H9 (cell line): ENCODE measurements around the gene HIRA. TPM values are rescaled to one million over a fixed set of nuclear protein-coding genes. Genes with fewer than 3 reads are reported as not detected.
"Not testable (repeated sequence)": the region's sequence is repeated elsewhere in the genome, so short reads cannot be mapped to it uniquely, and the experiment has no call there.

ENCODE experiments used
- DNase-seq: peaks from one replicate; pipeline ENCODE4 v3.0.0-alpha.2; 2017
- H2AFZ ChIP-seq: one replicate; pipeline ENCODE4 v1.6.1; 2013; ENCODE audit warnings: mild to moderate bottlenecking, low read length, control low read depth, moderate library complexity
- H2AK5ac ChIP-seq: 2 replicates; pipeline ENCODE4 v1.6.1; 2013; ENCODE audit warnings: low read length, control low read depth, mixed read lengths; ENCODE audit not compliant: insufficient read length
- H2BK120ac ChIP-seq: one replicate; pipeline ENCODE4 v1.6.1; 2013; ENCODE audit warnings: low read depth, mild to moderate bottlenecking, low read length, control low read depth, inconsistent platforms; ENCODE audit not compliant: poor library complexity, severe bottlenecking
- H2BK12ac ChIP-seq: 2 replicates; pipeline ENCODE4 v1.6.1; 2013; ENCODE audit warnings: low read length, control low read depth, mixed read lengths, low read depth; ENCODE audit not compliant: insufficient read length
- H2BK15ac ChIP-seq: 2 replicates; pipeline ENCODE4 v1.6.1; 2013; ENCODE audit warnings: low read depth, low read length, control low read depth
- H2BK20ac ChIP-seq: one replicate; pipeline ENCODE4 v1.6.1; 2013; ENCODE audit warnings: low read depth, mild to moderate bottlenecking, low read length, control low read depth, inconsistent platforms; ENCODE audit not compliant: poor library complexity, severe bottlenecking
- H2BK5ac ChIP-seq: 2 replicates; pipeline ENCODE4 v1.6.1; 2013; ENCODE audit warnings: low read length, control low read depth, mixed read lengths; ENCODE audit not compliant: insufficient read length
- H3K14ac ChIP-seq: 2 replicates; pipeline ENCODE4 v1.6.1; 2013; ENCODE audit warnings: low read length, control low read depth; ENCODE audit not compliant: insufficient read depth
- H3K18ac ChIP-seq: 2 replicates; pipeline ENCODE4 v1.6.1; 2013; ENCODE audit warnings: low read depth, mild to moderate bottlenecking, mixed read lengths, low read length, control low read depth; ENCODE audit not compliant: insufficient read length
- H3K23ac ChIP-seq: 2 replicates; pipeline ENCODE4 v1.6.1; 2013; ENCODE audit warnings: low read length, control low read depth, mixed read lengths, low read depth; ENCODE audit not compliant: insufficient read length
- H3K23me2 ChIP-seq: 2 replicates; pipeline ENCODE4 v1.6.1; 2013; ENCODE audit warnings: low read depth, mild to moderate bottlenecking, mixed read lengths, low read length, control low read depth; ENCODE audit not compliant: insufficient read length, poor library complexity, severe bottlenecking
- H3K27ac ChIP-seq: 2 replicates; pipeline ENCODE4 v1.5.1; 2013; ENCODE audit warnings: low read length, control low read depth, mixed read lengths, low read depth; ENCODE audit not compliant: insufficient read length
- H3K27me3 ChIP-seq: 2 replicates; pipeline ENCODE4 v1.6.1; 2013; ENCODE audit warnings: low read length, control low read depth, inconsistent platforms; ENCODE audit not compliant: insufficient read depth
- H3K4ac ChIP-seq: 2 replicates; pipeline ENCODE4 v1.6.1; 2013; ENCODE audit warnings: low read depth, mild to moderate bottlenecking, control low read depth, inconsistent platforms, low read length, moderate library complexity
- H3K4me1 ChIP-seq: 2 replicates; pipeline ENCODE4 v1.6.1; 2013; ENCODE audit warnings: low read length, control low read depth, inconsistent platforms; ENCODE audit not compliant: insufficient read depth
- H3K4me2 ChIP-seq: 2 replicates; pipeline ENCODE4 v1.6.1; 2013; ENCODE audit warnings: low read length, control low read depth, mixed read lengths; ENCODE audit not compliant: insufficient read length, insufficient read depth
- H3K56ac ChIP-seq: 2 replicates; pipeline ENCODE4 v1.6.1; 2013; ENCODE audit warnings: low read depth, mild to moderate bottlenecking, mixed read lengths, low read length, control low read depth; ENCODE audit not compliant: insufficient read length
- H3K79me1 ChIP-seq: 2 replicates; pipeline ENCODE4 v1.6.1; 2013; ENCODE audit warnings: low read depth, mild to moderate bottlenecking, moderate library complexity, low read length, control low read depth, inconsistent platforms; ENCODE audit not compliant: insufficient read depth, poor library complexity, severe bottlenecking
- H3K79me2 ChIP-seq: 2 replicates; pipeline ENCODE4 v1.6.1; 2013; ENCODE audit warnings: low read length, control low read depth, inconsistent platforms; ENCODE audit not compliant: insufficient read depth
- H3K9ac ChIP-seq: 2 replicates; pipeline ENCODE4 v1.6.1; 2013; ENCODE audit warnings: low read length, control low read depth, mixed read lengths; ENCODE audit not compliant: insufficient read length; ENCODE audit errors: extremely low read depth
- H3K9me3 ChIP-seq: one replicate; pipeline ENCODE4 v1.6.1; 2013; ENCODE audit warnings: low read depth, low read length, inconsistent platforms; ENCODE audit not compliant: control insufficient read depth
- H3T11ph ChIP-seq: one replicate; pipeline ENCODE4 v1.6.1; 2013; ENCODE audit warnings: mild to moderate bottlenecking, low read length, control low read depth, inconsistent platforms
- H4K20me1 ChIP-seq: one replicate; pipeline ENCODE4 v1.6.1; 2013; ENCODE audit not compliant: control insufficient read depth, insufficient read length, insufficient read depth
- H4K5ac ChIP-seq: 2 replicates; pipeline ENCODE4 v1.6.1; 2013; ENCODE audit warnings: low read depth, mild to moderate bottlenecking, mixed read lengths, low read length, control low read depth; ENCODE audit not compliant: insufficient read length
- H4K8ac ChIP-seq: replicated peaks from 2 replicates; pipeline ENCODE4 v1.6.1; 2013; ENCODE audit warnings: low read length, control low read depth, mixed read lengths, low read depth; ENCODE audit not compliant: insufficient read length
- H4K91ac ChIP-seq: 2 replicates; pipeline ENCODE4 v1.6.1; 2013; ENCODE audit warnings: low read depth, mild to moderate bottlenecking, moderate library complexity, mixed read lengths, low read length, control low read depth; ENCODE audit not compliant: insufficient read length
- H3K27ac Mint-ChIP-seq, 3 experiments: 2 replicates in 2 of 3; 3 replicates in 1 of 3; pipeline ENCODE4 v1.8.0; 2020 to 2021; ENCODE audit warnings: mixed read lengths in 3 of 3, mild to moderate bottlenecking in 1 of 3, moderate library complexity in 1 of 3
- H3K27me3 Mint-ChIP-seq: 2 replicates; pipeline ENCODE4 v1.8.0; 2021; ENCODE audit warnings: low read depth, mild to moderate bottlenecking, moderate library complexity, mixed read lengths
- H3K36me3 Mint-ChIP-seq, 3 experiments: 2 replicates in 2 of 3; 3 replicates in 1 of 3; pipeline ENCODE4 v1.8.0; 2020 to 2021; ENCODE audit warnings: low read depth in 3 of 3, mixed read lengths in 3 of 3; ENCODE audit not compliant: insufficient read depth in 1 of 3
- H3K4me1 Mint-ChIP-seq, 2 experiments: 2 replicates each; pipeline ENCODE4 v1.8.0; 2020; ENCODE audit warnings: mixed read lengths in 2 of 2
- H3K4me3 Mint-ChIP-seq, 2 experiments: 2 replicates in 1 of 2; 3 replicates in 1 of 2; pipeline ENCODE4 v1.8.0; 2020 to 2021; ENCODE audit warnings: mild to moderate bottlenecking in 2 of 2, mixed read lengths in 2 of 2, moderate library complexity in 1 of 2
- H3K9me3 Mint-ChIP-seq, 2 experiments: 2 replicates in 1 of 2; 3 replicates in 1 of 2; pipeline ENCODE4 v1.8.0; 2020; ENCODE audit warnings: mild to moderate bottlenecking in 2 of 2, mixed read lengths in 2 of 2, moderate library complexity in 1 of 2
- CTCF ChIP-seq: fragments of 200-600 bp; sonication (generic); conservative IDR thresholded peaks from 3 replicates; pipeline ENCODE4 v1.8.0; 2021; ENCODE audit warnings: antibody characterized with exemption, mild to moderate bottlenecking
- WGBS: extraction: QIAGEN DNeasy Blood & Tissue Kit; methylation state at CpG from one replicate; pipeline ENCODE4 v1.1.7; 2013; ENCODE audit warnings: missing lambda C conversion rate, low lambda C conversion rate, mixed read lengths; ENCODE audit not compliant: insufficient read length; ENCODE audit errors: extremely low coverage; 5-methylcytosine and 5-hydroxymethylcytosine counted together
- total RNA-seq: library from RNA; stranded (reverse); gene quantifications from 2 replicates; pipeline ENCODE4 v1.2.1, GENCODE V29; 2021

Gene HIRA
- total RNA-seq, 1 experiment from 2014 or later = 51.9 TPM

GRCh38 chr22:19446603-19447329, 15.2 kb upstream of the HIRA start:
- H2BK12ac ChIP-seq = no peak overlapping the region
- H2BK20ac ChIP-seq = no peak overlapping the region
- H3K4ac ChIP-seq = no peak overlapping the region
- H4K8ac ChIP-seq = no peak overlapping the region
- no peak for TF ChIP-seq CTCF
- no CpG with 5 or more reads among the region's 22 CpGs for WGBS
- no peaks in the 10 kb centered on the region; the same call in 1 of the 2 replicates for H3K27me3 ChIP-seq
- peak overlapping the region; percentile 42 for H3K4me2 ChIP-seq
- H3T11ph ChIP-seq = no peak overlapping the region
- H3K23me2 ChIP-seq = peaks cover 9% of the 10 kb centered on the region
- H4K20me1 ChIP-seq = peaks cover 2% of the 10 kb centered on the region
- peak overlapping the region; percentile 45 for H3K9ac ChIP-seq
- Mint-ChIP-seq H3K27ac (peak overlapping the region; percentile 73 to 98 (median 76); a peak in 5 of 7 replicates), H3K27me3 (peaks cover 19% of the 10 kb centered on the region), H3K4me1 (peaks cover 16 to 18% of the 10 kb centered on the region in 2 experiments), H3K9me3 (no peaks in the 10 kb centered on the region; a peak in 1 of 5 replicates), H3K36me3 (peaks cover 15 to 47% (median 43%) of the 10 kb centered on the region in 3 experiments), H3K4me3 (peak overlapping the region; percentile 84 to 97)
- H2BK5ac ChIP-seq = no peak overlapping the region
- H4K91ac ChIP-seq = no peak overlapping the region
- H2BK120ac ChIP-seq = no peak overlapping the region
- DNase-seq = no peak
- H2AFZ ChIP-seq = no peak overlapping the region
- H3K56ac ChIP-seq = no peak overlapping the region
- no peaks in the 10 kb centered on the region for H3K79me1 ChIP-seq
- H3K79me2 ChIP-seq = no peaks in the 10 kb centered on the region; the same call in 1 of the 2 replicates
- H3K27ac ChIP-seq = no peak overlapping the region
- H3K9me3 ChIP-seq = no peaks in the 10 kb centered on the region
- H2AK5ac ChIP-seq = no peak overlapping the region
- no peak overlapping the region for H2BK15ac ChIP-seq
- no peak overlapping the region for H3K23ac ChIP-seq
- H3K14ac ChIP-seq = no peak overlapping the region
- no peak overlapping the region for H4K5ac ChIP-seq
- no peak overlapping the region for H3K18ac ChIP-seq
- no peaks in the 10 kb centered on the region for H3K4me1 ChIP-seq

- not testable (repeated sequence) for H4K5ac ChIP-seq, H3K9ac ChIP-seq, H2BK15ac ChIP-seq, H3K4me1 ChIP-seq, H3K56ac ChIP-seq, H3K4me2 ChIP-seq, H4K91ac ChIP-seq, H2BK20ac ChIP-seq, H3K23ac ChIP-seq, H3K79me2 ChIP-seq, H3K9me3 Mint-ChIP-seq, H3K27ac ChIP-seq, H3K14ac ChIP-seq, H2AK5ac ChIP-seq, H3K4ac ChIP-seq, H2AFZ ChIP-seq, H3K27me3 ChIP-seq, H3K23me2 ChIP-seq, H2BK5ac ChIP-seq, H3K27ac Mint-ChIP-seq, H3T11ph ChIP-seq, H4K8ac ChIP-seq, H3K9me3 ChIP-seq, DNase-seq, H4K20me1 ChIP-seq, H3K79me1 ChIP-seq, H2BK120ac ChIP-seq, H3K18ac ChIP-seq, H2BK12ac ChIP-seq
- H3K4me1 Mint-ChIP-seq = peaks cover 16 to 18% of the 10 kb centered on the region in 2 experiments
- peaks cover 13 to 37% (median 33%) of the 10 kb centered on the region in 3 experiments; a peak in 6 of 7 replicates for H3K36me3 Mint-ChIP-seq
- H3K27me3 Mint-ChIP-seq = peaks cover 19% of the 10 kb centered on the region
- peak overlapping the region in 1 of 2 experiments; percentile 36; a peak in 2 of 5 replicates for H3K4me3 Mint-ChIP-seq
- WGBS = no CpG with 5 or more reads among the region's 9 CpGs
Observed at GRCh38 chr22:19445279-19445982, 13.9 kb upstream of the HIRA start.
